Fibroblast of lung (primary cell): ENCODE results near the gene ROBO1. TPM values are rescaled to one million over a fixed set of nuclear protein-coding genes. Genes with fewer than 3 reads are reported as not detected.
A peak's percentile ranks its signal among the peaks of the same experiment; 100 is the strongest.

Experiments
- DNase-seq, 2 donors: peaks; one replicate each; pipeline versions ENCODE4 v3.0.0 to v3.0.0-alpha.2; 2010; ENCODE audit warnings: low read depth in 2 of 2
- H2AFZ ChIP-seq: 2 replicates; pipeline ENCODE4 v1.5.1; 2012; ENCODE audit warnings: low read length, control low read depth, inconsistent platforms
- H3K27ac ChIP-seq: 2 replicates; pipeline ENCODE4 v1.5.1; 2011; ENCODE audit warnings: low read length, control low read depth; ENCODE audit not compliant: insufficient read depth
- H3K27me3 ChIP-seq: 2 replicates; pipeline ENCODE4 v1.5.1; 2011; ENCODE audit warnings: mild to moderate bottlenecking, low read length; ENCODE audit not compliant: control insufficient read depth, insufficient read depth
- H3K36me3 ChIP-seq: 2 replicates; pipeline ENCODE4 v1.5.1; 2011; ENCODE audit warnings: low read length; ENCODE audit not compliant: control insufficient read depth, insufficient read depth
- H3K4me1 ChIP-seq: 2 replicates; pipeline ENCODE4 v1.5.1; 2011; ENCODE audit warnings: low read length; ENCODE audit not compliant: control insufficient read depth, insufficient read depth; ENCODE audit errors: extremely low read depth
- H3K4me2 ChIP-seq: 2 replicates; pipeline ENCODE4 v1.5.1; 2011; ENCODE audit warnings: low read length, control low read depth; ENCODE audit not compliant: insufficient read depth; ENCODE audit errors: extremely low read depth
- H3K4me3 ChIP-seq, 4 experiments: fragments of 200-600 bp in 1 of 4; sonication (generic) in 1 of 4; replicated peaks in 1 of 4; 2 replicates each; pipeline ENCODE4 v1.5.1; 2011 to 2016; ENCODE audit warnings: low read length in 4 of 4, low read depth in 3 of 4, mild to moderate bottlenecking in 3 of 4, control low read depth in 2 of 4, inconsistent platforms in 1 of 4, mixed read lengths in 1 of 4; ENCODE audit not compliant: insufficient read depth in 1 of 4; ENCODE audit errors: control extremely low read depth in 1 of 4
- H3K79me2 ChIP-seq: 2 replicates; pipeline ENCODE4 v1.5.1; 2012; ENCODE audit warnings: mild to moderate bottlenecking, low read length, inconsistent platforms; ENCODE audit not compliant: control insufficient read depth, insufficient read depth
- H3K9ac ChIP-seq: 2 replicates; pipeline ENCODE4 v1.5.1; 2011; ENCODE audit warnings: mild to moderate bottlenecking, low read length, control low read depth; ENCODE audit not compliant: insufficient read depth
- H3K9me3 ChIP-seq: 2 replicates; pipeline ENCODE4 v1.5.1; 2012; ENCODE audit warnings: low read depth, low read length; ENCODE audit not compliant: control insufficient read depth, insufficient read depth
- H4K20me1 ChIP-seq: 2 replicates; pipeline ENCODE4 v1.5.1; 2011; ENCODE audit warnings: low read length; ENCODE audit not compliant: control insufficient read depth, insufficient read depth; ENCODE audit errors: extremely low read depth
- CTCF ChIP-seq, 2 donors: IDR thresholded peaks in 1 of 2; conservative IDR thresholded peaks in 1 of 2; 1 replicate in 1 of 2; 2 replicates in 1 of 2; pipeline ENCODE4 v1.5.1; 2011 to 2012; ENCODE audit warnings: low read length in 2 of 2, control low read depth in 1 of 2, inconsistent platforms in 1 of 2, low read depth in 1 of 2, mild to moderate bottlenecking in 1 of 2
- EZH2 ChIP-seq: IDR thresholded peaks from 2 replicates; pipeline ENCODE4 v1.5.1; 2012; ENCODE audit warnings: low read length, control low read depth, mild to moderate bottlenecking; ENCODE audit errors: missing control alignments
- polyA plus RNA-seq, 2 donors: library from polyadenylated mRNA; depleted of rRNA in 1 of 2; stranded (reverse) in 1 of 2; unstranded in 1 of 2; fragments of >200 nt; gene quantifications; 2 replicates each; pipeline ENCODE4 v1.2.1, GENCODE V29; 2011 to 2012; ENCODE audit warnings: missing spikeins in 1 of 2
- total RNA-seq: library from RNA; depleted of rRNA; stranded (reverse); fragments of >200 nt; gene quantifications from 2 replicates; pipeline ENCODE4 v1.2.1, GENCODE V29; 2014

The ROBO1 gene
- total and polyA plus RNA-seq, 2 donors (not counting 1 experiment from before 2014, with no cell fraction given), result 53.8 to 104 TPM

- H3K36me3 ChIP-seq, result no peaks in the 10 kb centered on the region
- H3K4me1 ChIP-seq, result peaks cover 2% of the 10 kb centered on the region
- no peaks in the 10 kb centered on the region for H4K20me1 ChIP-seq
- no peak overlapping the region for H3K27ac ChIP-seq
- peak in 1 of 2 donors; percentile 27 for DNase-seq
- no peak for TF ChIP-seq EZH2
- no peak for TF ChIP-seq CTCF (conservative IDR thresholded peaks at IDR 0.05 in 1 of 2, IDR thresholded peaks at IDR 0.05 in 1 of 2; ENCODE audit: low read depth in 1 of 2, low read length in 2 of 2)
- no peaks in the 10 kb centered on the region for H3K27me3 ChIP-seq
- no peak overlapping the region for H3K4me2 ChIP-seq
- no peak overlapping the region for H3K9ac ChIP-seq
- no peak overlapping the region for H2AFZ ChIP-seq
- no peak overlapping the region for H3K4me3 ChIP-seq
- H3K79me2 ChIP-seq, result no peaks in the 10 kb centered on the region
- H3K9me3 ChIP-seq, result no peaks in the 10 kb centered on the region
Measured at GRCh38 chr3:78820542-78820941, 947.3 kb downstream of the ROBO1 start.

GRCh38 chr3:78818161-78818985, 949.4 kb downstream of the ROBO1 start:
- Histone ChIP-seq H3K4me3 (no peak overlapping the region), H3K4me2 (no peak overlapping the region), H3K27ac (no peak overlapping the region), H3K9ac (no peak overlapping the region), H2AFZ (no peak overlapping the region), H4K20me1 (no peaks in the 10 kb centered on the region), H3K27me3 (no peaks in the 10 kb centered on the region), H3K4me1 (no peaks in the 10 kb centered on the region), H3K9me3 (no peaks in the 10 kb centered on the region), H3K79me2 (no peaks in the 10 kb centered on the region), H3K36me3 (no peaks in the 10 kb centered on the region)
- DNase-seq, result no peak
- no peak for TF ChIP-seq EZH2
- TF ChIP-seq CTCF (conservative IDR thresholded peaks at IDR 0.05 in 1 of 2, IDR thresholded peaks at IDR 0.05 in 1 of 2; ENCODE audit: low read depth in 1 of 2, low read length in 2 of 2), result no peak

GRCh38 chr3:78814893-78815562, 952.8 kb downstream of the ROBO1 start:
- Histone ChIP-seq H3K79me2 (no peaks in the 10 kb centered on the region), H3K4me1 (no peaks in the 10 kb centered on the region), H3K4me3 (no peak overlapping the region), H3K9me3 (no peaks in the 10 kb centered on the region), H4K20me1 (no peaks in the 10 kb centered on the region), H3K27ac (no peak overlapping the region), H3K9ac (no peak overlapping the region), H3K4me2 (no peak overlapping the region), H2AFZ (no peak overlapping the region), H3K27me3 (no peaks in the 10 kb centered on the region), H3K36me3 (no peaks in the 10 kb centered on the region)
- no peak for DNase-seq
- TF ChIP-seq EZH2, result no peak
- TF ChIP-seq CTCF (conservative IDR thresholded peaks at IDR 0.05 in 1 of 2, IDR thresholded peaks at IDR 0.05 in 1 of 2; ENCODE audit: low read depth in 1 of 2, low read length in 2 of 2), result no peak
